NCI-H2081 (cell line): ENCODE measurements around the gene FNDC10.
"Not testable (repeated sequence)": the region's sequence is repeated elsewhere in the genome, so short reads cannot be mapped to it uniquely, and the experiment has no call there.

Experiments used
- DNase-seq, 2 experiments: peaks; one replicate each; lab custom pipeline; 2025; lab: John Stamatoyannopoulos, UW

Gene FNDC10

DNA sequence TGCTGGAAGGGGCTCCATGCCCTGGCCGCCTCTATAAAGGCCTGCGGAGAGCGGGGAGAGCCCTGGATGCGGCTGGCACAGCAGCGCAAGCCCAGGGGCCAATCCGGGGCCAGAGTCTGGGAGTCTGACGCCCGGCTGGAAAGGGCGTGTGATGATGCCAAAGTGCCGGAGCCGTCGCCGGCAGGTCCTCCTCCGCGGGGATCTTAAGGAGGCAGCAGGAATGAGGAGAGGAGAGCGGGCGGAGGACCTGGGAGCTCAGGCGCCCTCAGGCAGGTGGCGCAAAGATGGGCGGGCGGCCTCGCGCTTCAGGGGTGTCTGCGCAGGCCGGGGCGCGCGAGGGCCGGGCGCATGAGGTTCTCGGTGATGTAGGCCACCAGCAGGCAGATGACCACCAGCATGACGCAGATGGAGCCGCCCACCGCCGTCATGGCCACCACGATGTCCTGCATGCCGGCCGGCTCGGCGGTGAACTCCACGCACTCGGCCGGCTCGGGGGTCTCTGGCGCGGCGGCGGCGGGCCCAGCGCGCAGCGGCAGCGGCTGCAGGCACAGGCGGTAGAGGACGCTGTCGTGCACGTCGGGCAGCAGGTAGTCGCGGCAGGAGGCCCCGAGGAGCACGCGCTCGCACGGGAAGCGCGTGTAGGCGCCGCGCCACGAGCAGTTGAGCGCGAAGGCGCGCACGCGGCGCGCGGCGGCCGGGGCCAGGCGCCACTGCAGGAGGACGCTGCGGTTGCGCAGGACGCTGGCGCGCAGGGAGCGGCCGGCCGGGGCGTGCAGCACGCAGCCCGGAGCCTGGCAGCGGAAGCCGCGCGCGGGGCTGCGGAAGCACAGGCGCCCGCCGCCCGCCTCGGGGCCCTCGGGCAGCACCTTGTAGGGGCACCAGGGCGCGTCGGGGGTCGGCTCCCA, 653 bp downstream of the FNDC10 start:
- peak in 1 of 2 experiments; percentile 46 for DNase-seq

DNA sequence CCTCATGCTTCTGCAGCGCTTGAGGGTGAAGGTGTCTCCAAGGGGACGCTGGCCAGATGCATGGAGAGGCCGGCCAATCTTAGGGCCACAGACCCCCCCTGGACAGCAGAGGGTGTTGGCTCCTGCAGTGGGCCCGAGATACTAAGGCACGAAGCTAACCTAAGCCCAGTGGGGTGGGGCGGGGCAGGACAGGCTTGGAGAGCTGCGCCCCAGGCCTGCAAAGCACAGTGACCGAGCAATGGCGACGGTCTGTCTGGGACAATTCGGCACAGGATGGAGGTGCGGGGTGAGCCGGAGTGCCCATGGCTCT, 1.3 kb downstream of the FNDC10 start:
- no peak for DNase-seq

DNA sequence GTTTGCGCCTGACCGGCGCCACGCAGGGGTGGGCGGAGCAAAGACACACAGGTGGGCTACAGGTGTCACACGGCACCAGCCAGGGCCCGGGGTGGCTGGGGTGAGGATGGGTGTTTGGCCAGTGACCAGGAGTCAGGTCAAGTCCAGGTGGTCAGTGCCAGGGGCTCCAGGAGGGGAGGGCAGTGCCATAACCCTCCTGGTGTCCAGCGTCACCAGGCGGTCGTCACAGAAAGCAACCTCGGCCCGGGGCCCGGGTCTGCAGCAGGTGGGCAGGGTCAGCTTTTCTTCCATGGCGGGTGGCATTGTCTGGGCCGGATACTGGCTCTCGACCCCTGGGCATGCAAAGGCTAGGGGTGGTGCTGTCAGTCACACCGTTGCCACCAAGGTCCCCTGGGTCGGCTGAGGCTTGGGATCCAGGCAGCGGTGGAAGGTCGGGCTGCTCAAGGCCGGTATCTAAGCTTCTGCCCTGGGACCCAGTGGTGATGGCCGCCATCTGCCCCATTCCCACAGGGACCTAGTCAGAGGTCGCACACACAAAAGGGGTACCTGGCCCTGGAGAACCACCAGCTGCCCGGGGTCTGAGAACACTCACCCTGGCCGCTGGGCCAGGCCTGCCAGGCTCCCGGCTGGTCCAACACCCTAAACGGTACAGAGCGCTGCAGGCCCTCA, 1.8 kb downstream of the FNDC10 start:
- no peak for DNase-seq

DNA sequence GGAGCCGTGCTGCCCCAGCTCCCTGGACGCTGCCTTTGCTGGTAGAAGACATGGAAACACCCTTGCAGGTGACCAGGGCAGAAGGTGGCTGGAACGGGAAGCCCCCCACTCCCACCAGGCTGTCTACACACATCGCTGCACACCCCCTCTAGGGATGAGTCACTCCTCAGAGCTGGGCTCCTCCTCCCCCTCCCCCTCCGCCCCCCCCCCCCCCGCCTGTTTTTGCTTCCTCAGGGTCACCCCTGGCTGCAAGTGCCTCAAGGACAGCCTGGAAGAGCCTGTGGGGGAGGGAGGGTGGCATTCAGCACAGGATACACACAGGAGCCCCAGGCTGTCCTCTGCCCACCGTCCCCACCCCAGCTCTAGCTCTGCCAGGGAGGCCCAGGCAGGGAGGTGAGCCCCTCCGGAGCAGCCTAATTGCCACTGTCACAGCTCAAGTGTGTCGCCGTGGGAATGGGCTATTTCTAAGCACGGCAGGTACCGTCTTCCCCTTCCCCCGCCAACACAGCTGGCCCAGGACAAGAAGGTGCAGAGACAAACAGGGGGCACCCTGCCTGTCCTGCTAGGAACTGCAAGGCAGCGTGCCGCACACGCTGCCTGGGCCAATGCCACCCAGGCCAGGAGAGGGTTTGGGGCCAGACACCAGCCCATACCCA, 2.5 kb downstream of the FNDC10 start:
- DNase-seq, result no peak

DNA sequence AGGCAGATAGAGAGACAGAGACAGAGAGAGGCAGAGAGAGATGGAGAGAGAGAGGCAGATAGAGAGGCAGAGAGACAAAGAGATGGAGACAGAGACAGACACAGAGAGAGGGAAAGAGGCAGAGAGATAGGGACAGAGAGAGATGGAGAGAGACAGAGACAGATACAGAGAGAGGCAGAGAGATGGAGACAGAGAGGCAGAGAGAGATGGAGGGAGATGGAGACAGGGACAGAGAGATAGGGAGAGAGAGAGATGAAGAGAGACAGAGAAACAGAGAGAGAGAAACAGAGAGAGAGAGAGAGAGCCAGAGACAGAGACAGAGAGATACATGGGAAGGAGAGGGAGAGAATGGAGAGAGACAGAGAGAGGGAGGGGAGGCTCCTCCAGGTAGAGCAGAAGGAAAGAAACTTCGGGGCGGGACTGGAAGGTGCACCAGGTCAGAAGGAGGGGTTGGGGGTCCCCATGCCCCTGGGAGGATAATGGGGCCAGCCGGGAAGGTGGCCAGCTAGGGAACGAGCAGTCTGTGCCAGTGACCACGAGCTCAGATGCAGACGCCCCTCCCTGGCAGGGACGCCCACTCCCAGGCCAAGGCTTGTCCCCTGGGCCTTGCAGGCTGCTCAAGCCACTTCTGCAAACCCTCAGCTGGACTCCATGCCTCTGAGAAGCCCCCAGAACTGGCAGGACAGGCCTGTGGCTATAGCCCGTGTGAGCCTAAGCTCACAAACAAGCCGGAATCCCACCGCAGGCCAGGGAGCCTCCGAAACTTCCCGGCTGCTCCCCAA, 3.3 kb downstream of the FNDC10 start:
- no peak for DNase-seq

DNA sequence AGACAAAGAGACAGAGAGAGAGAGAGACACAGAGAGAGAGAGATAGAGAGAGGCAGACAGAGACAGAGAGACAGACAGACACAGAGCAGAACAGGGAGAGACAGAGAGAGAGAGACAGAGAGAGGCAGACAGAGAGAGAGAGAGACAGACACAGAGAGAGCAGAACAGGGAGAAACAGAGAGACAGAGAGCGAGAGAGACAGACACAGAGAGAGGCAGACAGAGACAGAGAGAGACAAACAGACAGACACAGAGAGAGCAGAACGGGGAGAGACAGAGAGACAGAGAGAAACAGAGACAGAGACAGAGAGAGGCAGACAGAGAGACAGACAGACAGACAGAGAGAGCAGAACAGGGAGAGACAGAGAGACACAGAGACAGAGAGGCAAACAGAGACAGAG, 4.6 kb downstream of the FNDC10 start:
- DNase-seq, result not testable (repeated sequence)

DNA sequence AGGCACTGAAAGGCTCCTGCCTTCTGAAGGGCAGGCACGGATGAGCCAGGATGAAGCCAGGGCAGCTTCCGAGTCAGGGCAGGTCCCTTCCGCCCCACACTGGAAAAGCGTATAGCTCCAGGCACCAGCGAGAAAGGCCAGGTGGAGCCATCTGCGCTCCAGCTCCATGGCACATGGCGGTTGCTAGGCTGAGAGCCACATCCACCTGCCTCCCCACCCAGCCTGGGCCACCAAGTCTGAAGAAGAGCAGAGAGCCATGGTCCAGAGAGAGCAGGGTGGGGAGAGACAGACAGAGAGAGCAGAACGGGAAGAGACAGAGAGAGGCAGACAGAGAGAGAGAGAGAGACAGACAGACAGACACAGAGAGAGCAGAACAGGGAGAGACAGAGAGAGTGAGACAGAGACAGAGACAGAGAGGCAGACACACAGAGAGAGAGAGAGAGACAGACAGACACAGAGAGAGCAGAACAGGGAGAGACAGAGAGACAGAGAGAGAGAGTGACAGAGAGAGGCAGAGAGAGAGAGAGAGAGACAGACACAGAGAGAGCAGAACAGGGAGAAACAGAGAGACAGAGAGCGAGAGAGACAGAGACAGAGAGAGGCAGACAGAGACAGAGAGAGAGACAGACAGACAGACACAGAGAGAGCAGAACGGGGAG, 5.2 kb downstream of the FNDC10 start:
- DNase-seq, result peak in 1 of 2 experiments; percentile 34

DNA sequence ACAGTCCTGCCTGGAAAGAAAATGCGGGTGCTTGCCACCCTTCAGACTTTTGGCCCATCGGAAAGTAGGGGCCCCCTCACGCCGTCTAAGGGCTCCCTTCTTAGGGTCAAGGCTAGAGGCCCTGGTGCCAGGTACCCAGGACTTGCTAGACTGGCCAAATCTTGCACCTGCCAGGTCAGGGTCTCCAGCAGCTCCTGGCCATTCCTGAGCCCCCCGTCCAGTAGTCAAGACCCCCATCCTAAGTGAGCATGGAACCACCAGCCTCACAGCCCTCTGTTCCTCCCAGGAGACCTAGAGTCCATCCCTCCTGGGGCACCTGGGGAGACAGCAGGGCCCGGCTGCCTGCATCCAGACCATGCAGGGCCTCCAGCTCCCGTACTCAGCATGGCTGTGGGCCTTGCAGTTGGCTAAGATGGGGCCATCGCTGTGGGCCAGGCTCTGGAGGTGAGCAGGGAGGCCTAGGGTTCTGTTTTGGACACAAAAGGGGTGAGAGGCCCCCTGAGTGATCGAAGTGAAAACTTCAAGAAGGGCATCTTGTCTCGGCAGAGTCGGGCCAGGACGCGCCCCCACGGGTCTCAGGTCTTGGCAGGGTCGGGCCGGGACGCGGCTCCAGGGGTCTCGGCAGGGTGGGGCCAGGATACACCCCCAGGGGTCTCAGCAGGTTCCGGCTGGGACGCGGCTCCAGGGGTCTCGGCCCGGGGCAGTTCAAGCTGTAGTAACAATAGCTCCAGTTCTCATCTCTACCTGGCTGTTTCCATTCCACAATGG, 5.9 kb downstream of the FNDC10 start:
- DNase-seq, result no peak

DNA sequence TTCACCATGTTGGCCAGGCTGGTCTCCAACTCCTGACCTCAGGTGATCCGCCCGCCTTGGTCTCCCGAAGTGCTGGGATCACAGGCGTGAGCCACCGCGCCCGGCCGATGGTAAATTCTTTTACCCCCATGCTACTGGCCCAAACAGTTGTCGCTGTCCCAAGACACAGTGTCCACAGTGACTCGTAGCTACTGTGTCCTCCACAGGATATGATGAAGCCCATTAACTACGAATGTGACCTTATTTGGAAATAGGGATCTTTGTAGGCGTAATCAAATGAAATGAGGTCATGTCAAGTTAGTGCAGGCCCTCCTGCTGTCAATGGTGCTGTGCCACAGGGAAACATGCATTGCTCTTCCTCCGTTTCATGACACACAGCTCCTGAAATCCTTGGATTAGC, 8.5 kb downstream of the FNDC10 start:
- no peak for DNase-seq

DNA sequence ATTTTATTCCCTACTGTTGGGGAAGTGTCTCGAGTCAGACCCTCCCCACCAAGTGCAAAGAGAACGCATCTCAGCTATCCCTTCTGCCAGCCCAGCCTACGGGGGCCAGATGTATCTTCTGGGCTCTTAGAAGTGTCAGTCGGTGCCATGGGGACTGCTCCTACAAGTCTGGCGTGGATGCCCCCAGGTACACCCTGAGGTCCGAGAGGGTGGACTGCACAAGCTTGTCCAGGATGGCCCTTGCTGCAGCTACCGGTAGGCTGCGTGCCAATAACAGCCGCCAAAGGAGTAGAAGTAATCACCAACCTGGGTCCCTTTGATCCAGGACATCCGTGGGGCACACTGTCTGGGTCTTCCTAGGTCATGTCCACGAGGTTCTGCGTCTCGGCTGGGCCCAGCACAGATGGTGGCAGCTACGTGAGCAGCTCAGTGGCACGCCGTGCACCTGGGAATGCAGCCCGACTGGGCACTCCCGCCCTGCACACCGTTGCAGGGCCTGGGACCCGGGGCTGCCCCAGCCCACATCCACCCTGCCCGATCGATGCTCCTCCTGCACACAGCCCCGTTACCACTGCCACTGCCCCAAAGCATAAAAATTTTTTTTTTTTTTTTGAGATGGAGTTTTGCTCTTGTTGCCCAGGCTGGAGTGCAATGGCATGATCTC, 16.5 kb downstream of the FNDC10 start:
- no peak for DNase-seq

DNA sequence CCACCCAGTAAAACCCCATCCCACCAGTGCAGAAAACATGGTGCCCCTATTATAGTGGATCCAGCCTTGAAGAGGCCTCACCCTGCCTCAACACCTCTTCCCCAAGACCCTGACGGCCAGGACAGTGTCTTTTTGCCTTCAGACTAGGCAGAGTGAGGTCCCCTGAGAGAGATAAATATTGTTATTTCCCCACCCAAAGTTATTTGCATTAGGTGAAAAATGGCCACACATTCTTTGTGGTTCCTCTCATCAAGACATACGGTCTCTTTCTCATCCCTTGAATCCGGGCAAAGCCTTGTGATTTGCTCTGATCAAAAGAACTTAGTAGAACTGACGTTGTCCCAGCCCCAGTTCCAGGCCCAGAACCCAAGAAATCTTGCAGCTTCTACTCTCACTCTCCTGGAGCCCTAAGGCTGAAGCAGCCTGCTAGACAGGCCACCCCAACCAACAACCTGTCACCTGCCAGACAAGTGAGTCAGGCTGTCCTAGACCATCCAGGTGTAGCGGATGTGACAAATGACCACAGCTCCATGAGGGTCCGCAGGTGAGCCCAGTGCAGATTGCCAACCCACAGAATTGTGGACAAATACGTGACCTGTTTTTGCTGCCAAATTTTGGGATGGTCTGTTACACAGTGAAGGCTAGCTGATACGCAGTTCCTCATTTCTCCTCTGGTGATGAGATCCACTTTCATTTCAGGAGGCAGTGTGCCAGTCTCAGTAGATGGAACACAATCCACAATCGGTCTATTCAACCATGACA, 17.2 kb downstream of the FNDC10 start:
- no peak for DNase-seq

DNA sequence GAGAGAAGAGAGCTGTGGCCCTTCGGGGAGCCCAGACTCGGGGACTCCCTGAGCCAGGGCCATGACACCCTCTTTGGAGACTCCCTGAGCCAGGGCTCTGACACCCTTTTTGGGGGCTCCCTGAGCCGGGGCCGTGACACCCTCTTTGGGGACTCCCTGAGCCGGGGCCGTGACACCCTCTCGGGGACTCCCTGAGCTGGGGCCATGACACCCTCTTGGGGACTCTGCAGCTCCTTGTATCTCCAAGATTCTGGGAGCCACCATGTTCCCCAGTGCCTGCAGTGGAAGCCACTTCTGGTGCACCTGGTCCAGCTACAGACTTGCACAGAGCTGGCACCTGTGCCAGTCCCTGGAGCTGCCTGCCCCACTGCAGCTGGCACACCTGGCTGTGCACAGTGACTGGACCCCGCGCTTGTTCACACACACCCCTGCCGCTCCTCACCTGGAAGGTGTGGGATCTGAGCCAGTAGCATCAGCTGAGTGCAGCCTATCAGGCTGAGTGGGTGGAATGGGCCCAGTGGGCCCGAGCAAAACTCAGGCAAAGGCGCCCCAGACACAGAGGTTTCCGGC, 21.5 kb downstream of the FNDC10 start:
- peak in 1 of 2 experiments; percentile 16 for DNase-seq

DNA sequence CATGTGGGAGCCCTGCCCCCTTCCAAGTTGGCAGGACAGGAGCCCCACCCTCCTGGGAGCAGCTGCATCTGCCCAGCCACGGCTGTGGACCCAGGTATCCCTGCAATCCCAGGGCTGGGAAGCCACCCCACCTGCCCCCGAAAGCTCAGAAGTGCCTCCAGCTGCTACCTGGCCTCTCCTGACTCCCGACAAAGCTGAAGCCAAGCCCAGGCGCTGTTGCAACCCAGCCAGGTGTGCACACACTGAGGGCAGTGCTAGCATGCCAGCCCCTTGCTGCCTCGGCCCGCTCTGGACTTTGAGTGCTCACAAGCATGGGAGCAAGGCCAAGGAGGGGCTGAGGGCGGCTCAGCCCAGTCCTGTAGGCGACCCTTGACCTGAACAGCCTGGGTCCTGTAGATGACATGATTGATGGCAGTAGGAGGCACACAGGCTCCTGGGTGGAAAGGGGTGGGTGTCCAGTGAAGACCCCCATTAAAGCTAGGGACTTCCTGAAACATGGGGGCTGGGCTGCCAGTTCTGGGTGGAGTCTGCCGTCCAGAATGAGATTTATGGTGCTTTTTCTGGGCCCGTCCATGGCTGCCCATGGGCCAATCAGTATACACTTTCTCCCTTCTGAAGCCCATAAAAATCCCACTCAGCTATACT, 22.4 kb downstream of the FNDC10 start:
- DNase-seq, result no peak

DNA sequence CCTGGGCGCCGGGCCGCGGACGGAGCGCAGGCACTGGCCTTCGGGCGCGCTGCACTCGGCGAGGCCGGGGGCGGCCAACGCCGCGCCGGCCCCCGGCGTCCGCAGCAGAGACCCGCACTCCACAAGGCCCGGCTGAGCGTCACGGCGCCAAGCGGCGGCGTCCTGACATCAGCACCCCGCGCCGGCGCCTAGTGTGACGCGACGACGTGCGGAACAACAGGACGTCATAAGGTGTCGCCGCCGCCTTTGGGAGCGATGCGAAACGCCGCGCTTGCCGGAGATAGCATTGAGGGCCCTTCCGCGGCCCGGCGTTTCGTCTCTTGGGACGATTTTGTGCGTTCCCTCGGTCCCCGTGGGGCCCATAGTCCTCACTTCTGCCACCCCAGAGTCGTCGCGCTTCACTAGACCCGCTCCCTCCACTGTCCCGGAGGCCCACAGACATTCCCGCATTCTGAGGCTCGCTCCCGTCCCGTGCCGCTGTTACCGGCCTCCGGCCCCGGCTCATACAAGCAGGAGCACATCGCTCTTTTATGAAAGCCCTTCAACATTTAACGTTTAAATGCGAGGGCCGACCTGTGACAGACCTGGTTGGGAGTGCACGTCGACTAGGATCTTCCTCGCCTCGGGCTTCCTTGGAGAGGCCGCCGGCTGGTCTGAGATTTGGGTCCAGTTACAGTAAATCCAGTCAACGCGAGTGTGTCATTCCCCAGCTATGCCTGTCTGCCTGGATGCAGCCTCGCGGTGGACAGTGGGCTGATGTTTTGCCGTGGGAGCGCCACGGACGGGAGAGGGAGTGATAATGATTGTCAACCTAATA, 25.0 kb downstream of the FNDC10 start, which contains the start of gene SSU72:
TSS of gene SSU72 (minus strand) at position 143 of the 817 bp plus-strand sequence. CDS start 306 bp downstream, outside the sequence.
- peak; percentile 89 to 93 for DNase-seq

DNA sequence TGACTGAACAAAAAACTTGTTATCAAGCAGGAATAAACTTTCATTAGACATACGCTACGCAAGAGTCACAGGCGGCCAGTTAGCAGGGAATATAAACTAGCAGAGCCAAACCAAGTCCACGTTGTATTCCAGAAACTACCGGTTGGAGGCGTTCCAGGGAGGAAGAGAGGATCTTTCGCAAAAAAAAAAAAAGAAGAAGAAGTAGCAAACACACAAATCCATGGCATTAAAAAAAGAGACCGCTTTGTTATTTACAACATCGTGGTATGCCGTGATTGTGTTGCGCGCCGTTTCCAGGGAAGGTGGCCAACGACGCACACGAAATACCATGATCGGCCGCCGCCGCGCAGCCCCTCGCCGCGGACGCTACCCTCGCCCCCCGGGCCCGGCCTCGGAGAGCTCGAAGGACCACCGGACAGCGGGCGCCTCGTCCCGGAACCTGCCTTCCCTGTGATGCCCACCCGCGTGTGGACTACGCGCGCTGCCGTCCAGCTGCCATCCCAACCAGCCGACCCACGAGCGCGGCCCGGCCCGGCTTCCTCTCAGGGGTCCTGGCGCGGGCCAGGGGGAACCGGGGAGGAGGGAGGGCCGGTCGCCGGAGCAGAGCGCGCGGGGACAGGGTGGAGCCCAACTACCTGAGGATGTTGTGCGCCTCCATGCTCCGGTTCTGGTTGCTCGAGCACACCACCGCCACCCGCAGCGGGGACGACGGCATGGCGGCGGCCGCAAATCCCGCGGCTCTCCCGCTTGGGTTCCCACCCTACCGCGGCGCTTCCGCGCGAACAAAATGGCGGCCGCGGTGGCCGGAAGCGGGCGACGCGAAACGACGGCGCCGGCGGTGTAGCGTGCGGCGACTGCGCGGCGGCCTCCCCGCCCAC, 25.9 kb downstream of the FNDC10 start:
- peak; percentile 66 to 83 for DNase-seq

DNA sequence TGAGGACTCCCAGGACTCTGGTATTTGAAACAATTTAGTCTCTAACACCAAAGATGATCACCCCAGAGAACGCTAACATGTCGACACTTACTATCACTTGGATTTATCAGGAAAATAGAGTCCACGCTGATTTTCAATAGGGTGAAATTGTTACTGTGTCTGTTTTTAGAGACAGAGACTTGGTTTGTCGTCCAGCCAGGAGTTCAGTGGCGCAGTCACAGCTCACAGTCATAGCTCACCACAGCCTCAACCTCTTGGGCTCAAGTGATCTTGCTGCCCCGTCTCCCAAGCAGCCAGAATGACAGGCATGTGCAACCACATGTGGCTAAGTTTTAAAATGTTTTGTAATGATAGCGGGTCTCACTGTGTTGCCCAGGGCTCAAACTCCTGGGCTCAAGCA, 30.6 kb downstream of the FNDC10 start:
- DNase-seq, result no peak

DNA sequence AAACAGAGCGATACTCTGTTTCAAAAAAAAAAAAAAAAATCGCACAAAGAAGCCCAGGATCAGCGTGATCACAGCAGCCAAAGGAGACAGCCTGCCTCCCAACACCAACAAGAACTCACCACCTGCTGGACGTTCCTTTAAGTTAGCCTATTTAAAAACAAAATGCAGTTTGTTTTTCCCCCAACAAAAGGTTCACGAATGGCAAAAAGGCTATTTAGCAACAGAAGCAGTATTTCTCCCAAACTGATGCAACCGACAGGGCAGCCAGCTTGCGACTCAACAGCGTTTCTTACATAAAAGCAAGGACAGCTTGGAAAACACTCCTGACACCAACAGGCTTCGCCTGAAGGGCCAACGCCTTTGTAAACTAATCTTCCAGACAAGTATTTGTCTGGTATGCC, 32.0 kb downstream of the FNDC10 start:
- no peak for DNase-seq
